ENCODE data around the gene COP1.
"Not testable (repeated sequence)": the region's sequence is repeated elsewhere in the genome, so short reads cannot be mapped to it uniquely, and the experiment has no call there.

The COP1 gene

GRCh38 chr1:176206961-176207902 lies at the start of gene COP1:
Gene COP1 (minus strand): TSS chr1:176207286. CDS start chr1:176206978, 308 bp downstream.
- DNase-seq (ENCODE audit: low read depth, low spot score), result peak; percentile 89

- DNase-seq (ENCODE audit: low read depth, low spot score), result no peak
Measured at GRCh38 chr1:176252191-176252590, 45.1 kb upstream of the COP1 start.

- no peak for DNase-seq (ENCODE audit: low read depth, low spot score)
Measured at GRCh38 chr1:176244851-176245250, 37.8 kb upstream of the COP1 start.

- DNase-seq (ENCODE audit: low read depth, low spot score), result no peak
Measured at GRCh38 chr1:176243746-176244145, 36.7 kb upstream of the COP1 start.

- no peak for DNase-seq (ENCODE audit: low read depth, low spot score)
Measured at GRCh38 chr1:176241385-176242015, 34.4 kb upstream of the COP1 start.

- not testable (repeated sequence) for DNase-seq (ENCODE audit: low read depth, low spot score)
Measured at GRCh38 chr1:176233657-176234056, 26.6 kb upstream of the COP1 start.

- DNase-seq (ENCODE audit: low read depth, low spot score), result no peak
Measured at GRCh38 chr1:176227579-176227978, 20.5 kb upstream of the COP1 start.

GRCh38 chr1:176225911-176226310 lies 18.8 kb upstream of the COP1 start:
- no peak for DNase-seq (ENCODE audit: low read depth, low spot score)

GRCh38 chr1:176225479-176225875 lies 18.4 kb upstream of the COP1 start:
- no peak for DNase-seq (ENCODE audit: low read depth, low spot score)

- no peak for DNase-seq (ENCODE audit: low read depth, low spot score)
Measured at GRCh38 chr1:176222196-176222595, 15.1 kb upstream of the COP1 start.

GRCh38 chr1:176220100-176220689 lies 13.1 kb upstream of the COP1 start:
- no peak for DNase-seq (ENCODE audit: low read depth, low spot score)

- no peak for DNase-seq (ENCODE audit: low read depth, low spot score)
Measured at GRCh38 chr1:176217461-176218099, 10.5 kb upstream of the COP1 start.

- DNase-seq (ENCODE audit: low read depth, low spot score), result no peak
Measured at GRCh38 chr1:176216031-176216430, 8.9 kb upstream of the COP1 start.

- DNase-seq (ENCODE audit: low read depth, low spot score), result no peak
Measured at GRCh38 chr1:176211396-176212165, 4.5 kb upstream of the COP1 start.

GRCh38 chr1:176208034-176208433 lies 948 bp upstream of the COP1 start:
- no peak for DNase-seq (ENCODE audit: low read depth, low spot score)

- DNase-seq (ENCODE audit: low read depth, low spot score), result no peak
Measured at GRCh38 chr1:176206006-176206960, 803 bp downstream of the COP1 start.

GRCh38 chr1:176205332-176205914 lies 1.7 kb downstream of the COP1 start:
- DNase-seq (ENCODE audit: low read depth, low spot score), result no peak

GRCh38 chr1:176204655-176205054 lies 2.4 kb downstream of the COP1 start:
- DNase-seq (ENCODE audit: low read depth, low spot score), result not testable (repeated sequence)

GRCh38 chr1:176203735-176204134 lies 3.4 kb downstream of the COP1 start:
- DNase-seq (ENCODE audit: low read depth, low spot score), result no peak

GRCh38 chr1:176201568-176201967 lies 5.5 kb downstream of the COP1 start:
- DNase-seq (ENCODE audit: low read depth, low spot score), result no peak
